GM19043 (cell line): Measurements from ENCODE around the gene CSRP3.
"Not testable (repeated sequence)": the region's sequence is repeated elsewhere in the genome, so short reads cannot be mapped to it uniquely, and the experiment has no call there.

Source experiments
- ATAC-seq: cut with Tn5 transposase; IDR thresholded peaks from one replicate; pipeline ENCODE4 v1.9.1; 2021; ENCODE audit warnings: low read depth; ENCODE audit not compliant: unreplicated experiment

CSRP3 gene

GRCh38 chr11:19136884-19137283, 64.9 kb downstream of the CSRP3 start:
- ATAC-seq = not testable (repeated sequence)

- ATAC-seq = no peak
These were observed 67.8 kb downstream of the CSRP3 start for GRCh38 chr11:19134004-19134403.
